Keratinocyte (primary cell): ENCODE measurements around the gene YAF2.

Experiments
- CTCF ChIP-seq, 3 experiments: IDR thresholded peaks in 1 of 3; conservative IDR thresholded peaks in 1 of 3; optimal IDR thresholded peaks in 1 of 3; 2 replicates in 2 of 3; 3 replicates in 1 of 3; pipeline versions ENCODE3 to v1.5.1; 2011; ENCODE audit warnings: low read length in 3 of 3, mild to moderate bottlenecking in 3 of 3, moderate library complexity in 2 of 3, control low read depth in 1 of 3, inconsistent platforms in 1 of 3; ENCODE audit not compliant: insufficient read depth in 2 of 3; ENCODE audit errors: extremely low read depth in 1 of 3
- EZH2 ChIP-seq: IDR thresholded peaks from one replicate; pipeline ENCODE4 v1.6.1; 2012; ENCODE audit warnings: inconsistent platforms, mild to moderate bottlenecking, low read length, moderate library complexity

- TF ChIP-seq CTCF (optimal IDR thresholded peaks at IDR 0.05 in 1 of 3, IDR thresholded peaks at IDR 0.05 in 1 of 3, conservative IDR thresholded peaks at IDR 0.05 in 1 of 3; ENCODE audit: extremely low read depth in 1 of 3, insufficient read depth in 2 of 3, low read length in 3 of 3), result no peak
- TF ChIP-seq EZH2, result no peak
Measured at GRCh38 chr12:42222724-42223123, 15.3 kb downstream of the YAF2 start.
